Measurements from ENCODE around the gene VAPA. TPM values are rescaled to one million over a fixed set of nuclear protein-coding genes. Genes with fewer than 3 reads are reported as not detected.

VAPA gene
- total RNA-seq, 1 donor from 2014 or later, result 137 TPM

- DNase-seq (ENCODE audit: low read depth in 2 of 2), result no peak
These were observed 27.3 kb downstream of the VAPA start for GRCh38 chr18:9941103-9941502.

DNA sequence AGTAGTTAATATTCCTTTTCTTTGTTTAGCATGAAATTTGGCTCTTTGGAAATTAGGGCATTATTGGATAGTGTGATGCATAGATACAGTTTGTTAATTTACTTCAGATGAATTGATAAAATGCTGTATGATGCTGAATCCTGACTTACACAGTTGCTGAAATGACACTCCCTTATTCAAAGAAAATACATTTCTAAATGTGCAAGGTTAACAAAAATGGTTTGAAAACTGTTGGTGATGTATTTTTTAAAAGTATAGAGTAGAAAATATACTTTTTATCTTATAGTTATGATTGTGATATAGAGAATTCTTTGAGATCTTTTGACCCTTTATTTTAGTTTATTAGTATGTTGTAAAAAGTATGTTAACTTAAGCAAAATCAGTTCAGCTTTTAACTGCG lies 27.8 kb downstream of the VAPA start:
- DNase-seq (ENCODE audit: low read depth in 2 of 2), result no peak

GRCh38 chr18:9943311-9943710 lies 29.5 kb downstream of the VAPA start:
- no peak for DNase-seq (ENCODE audit: low read depth in 2 of 2)

- no peak for DNase-seq (ENCODE audit: low read depth in 2 of 2)
These were observed 31.0 kb downstream of the VAPA start for GRCh38 chr18:9944805-9945204.

DNA sequence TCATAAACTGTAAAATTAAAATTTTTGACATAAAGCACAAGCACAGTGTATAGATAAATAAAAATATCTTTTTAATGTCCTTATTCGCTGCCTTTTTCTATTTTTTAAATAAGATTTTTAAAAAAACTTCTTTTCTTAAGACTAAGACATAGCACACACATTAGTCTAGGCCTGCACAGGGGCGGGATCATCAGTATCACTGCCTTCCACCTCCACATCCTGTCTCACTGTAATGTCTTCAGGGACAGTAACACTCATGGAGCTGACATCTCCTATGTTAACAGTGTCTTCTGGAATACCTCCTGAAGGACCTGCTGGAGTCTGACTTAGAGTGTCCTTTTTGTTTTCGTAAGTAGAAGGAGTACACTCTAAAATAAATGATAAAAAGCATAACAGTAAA lies 33.0 kb downstream of the VAPA start:
- no peak for DNase-seq (ENCODE audit: low read depth in 2 of 2)

- no peak for DNase-seq (ENCODE audit: low read depth in 2 of 2)
These were observed 33.4 kb downstream of the VAPA start for GRCh38 chr18:9947248-9947647.

GRCh38 chr18:9949315-9949714 lies 35.5 kb downstream of the VAPA start:
- no peak for DNase-seq (ENCODE audit: low read depth in 2 of 2)

DNA sequence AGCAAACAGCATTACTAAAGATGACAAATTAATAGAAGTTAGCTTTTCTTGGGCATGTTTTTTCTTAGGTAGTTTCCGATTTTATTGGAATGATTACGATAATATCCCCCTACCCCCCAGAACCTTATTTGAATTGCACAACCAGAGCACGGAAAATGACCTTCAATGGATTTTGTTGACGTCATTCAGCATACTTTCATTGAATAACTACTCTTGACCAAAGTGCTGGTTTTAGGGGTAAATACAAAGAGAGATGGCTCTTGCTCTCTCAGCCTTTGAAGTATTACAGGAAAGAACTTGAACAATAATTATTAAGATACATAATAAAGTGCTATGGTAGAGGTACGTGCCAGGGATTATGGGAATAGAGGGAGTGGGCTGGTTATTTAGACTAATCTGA lies 36.0 kb downstream of the VAPA start:
- DNase-seq (ENCODE audit: low read depth in 2 of 2), result no peak

GRCh38 chr18:9950289-9951016 lies 36.6 kb downstream of the VAPA start:
- no peak for DNase-seq (ENCODE audit: low read depth in 2 of 2)

DNA sequence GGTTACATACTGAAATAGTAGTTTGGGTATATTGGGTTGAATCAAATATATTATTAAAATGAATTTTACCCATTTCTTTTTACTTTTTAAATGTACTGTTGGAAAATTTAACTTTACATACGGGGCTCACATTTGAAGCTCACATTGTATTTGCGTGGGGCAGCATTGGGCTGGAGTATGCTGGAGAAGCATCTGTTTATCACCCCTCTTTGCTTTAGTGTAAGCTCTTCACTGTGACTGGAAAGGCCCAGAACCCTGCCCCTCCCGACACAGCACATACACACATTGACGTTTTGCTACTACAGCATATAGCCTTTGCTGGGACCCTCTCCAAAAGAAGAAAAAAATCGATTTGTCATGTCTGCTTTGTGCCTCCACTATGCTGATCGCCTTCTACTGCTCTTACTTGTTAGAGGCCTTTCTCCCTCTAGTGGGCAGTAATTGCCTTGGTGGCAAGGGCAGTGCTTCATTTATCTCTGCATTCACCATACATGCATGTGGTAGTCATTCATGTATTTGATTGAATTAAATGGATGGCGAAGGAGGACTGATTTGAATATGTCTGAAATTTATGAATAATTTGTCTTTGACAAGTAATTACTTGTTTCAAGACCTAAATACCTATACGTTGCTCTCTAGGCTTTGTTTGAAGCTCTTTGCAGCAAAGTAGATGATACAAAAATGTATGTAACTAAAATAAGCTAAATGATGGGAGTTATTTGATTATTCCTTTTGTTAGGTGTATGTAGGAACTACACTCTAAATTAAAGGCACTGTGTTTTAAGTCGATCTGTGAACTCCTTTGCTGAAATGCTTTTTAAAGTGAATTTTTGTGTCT lies 37.4 kb downstream of the VAPA start:
- DNase-seq (ENCODE audit: low read depth in 2 of 2), result peak; percentile 70 to 83

GRCh38 chr18:9952633-9953416 lies 39.0 kb downstream of the VAPA start:
- DNase-seq (ENCODE audit: low read depth in 2 of 2), result no peak

GRCh38 chr18:9958861-9959399 lies 45.1 kb downstream of the VAPA start:
- DNase-seq (ENCODE audit: low read depth in 2 of 2), result no peak

- DNase-seq (ENCODE audit: low read depth in 2 of 2), result no peak
These were observed 45.7 kb downstream of the VAPA start for GRCh38 chr18:9959564-9959963.

DNA sequence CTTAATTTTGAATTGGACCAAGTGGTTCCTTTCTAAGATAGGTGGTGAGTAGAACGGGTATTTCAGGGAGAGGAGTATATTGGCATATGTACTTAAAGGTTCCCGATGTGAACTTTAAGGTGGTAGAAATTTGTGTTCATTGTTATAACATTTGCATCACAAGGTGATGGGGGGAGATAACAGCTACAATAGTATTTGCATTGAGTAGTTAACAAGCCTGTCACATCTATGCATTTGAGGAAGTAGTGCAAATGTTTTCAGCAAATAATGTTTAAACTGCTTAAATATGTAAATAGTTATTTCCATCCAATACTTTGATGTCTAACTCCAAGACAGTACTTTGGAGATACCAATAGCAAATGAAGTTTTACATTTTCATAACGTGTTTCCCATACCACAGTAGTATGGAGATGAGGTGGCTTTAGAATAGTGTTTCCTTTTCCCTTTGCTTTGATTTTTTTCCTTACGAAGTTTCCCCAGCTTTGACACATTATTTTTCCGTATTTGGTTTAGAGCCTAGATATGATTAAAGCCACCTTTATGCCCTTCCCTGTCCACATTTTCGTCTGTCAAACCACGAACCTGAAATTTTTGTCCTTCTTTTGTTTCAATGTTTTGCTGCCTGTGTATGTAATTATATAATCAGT lies 46.6 kb downstream of the VAPA start:
- no peak for DNase-seq (ENCODE audit: low read depth in 2 of 2)

DNA sequence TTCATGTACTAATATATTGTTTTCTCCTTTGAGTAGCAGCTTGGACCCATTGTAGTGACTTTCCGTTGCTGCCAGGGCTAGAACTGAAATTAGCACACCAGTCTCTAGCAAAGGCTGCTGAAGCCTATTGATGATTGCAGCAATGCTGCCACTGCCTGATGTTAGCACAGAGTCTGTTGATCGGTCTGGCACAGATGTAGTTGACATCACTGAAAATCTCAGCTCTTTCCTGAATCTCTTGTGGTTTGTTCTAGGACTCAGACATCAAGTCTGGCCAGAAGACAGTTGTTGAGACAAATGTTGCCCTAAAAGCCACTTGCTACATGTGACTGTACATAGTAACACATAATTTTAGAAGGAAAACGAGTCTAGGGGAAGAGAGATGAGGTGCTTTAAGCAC lies 47.2 kb downstream of the VAPA start:
- DNase-seq (ENCODE audit: low read depth in 2 of 2), result no peak

DNA sequence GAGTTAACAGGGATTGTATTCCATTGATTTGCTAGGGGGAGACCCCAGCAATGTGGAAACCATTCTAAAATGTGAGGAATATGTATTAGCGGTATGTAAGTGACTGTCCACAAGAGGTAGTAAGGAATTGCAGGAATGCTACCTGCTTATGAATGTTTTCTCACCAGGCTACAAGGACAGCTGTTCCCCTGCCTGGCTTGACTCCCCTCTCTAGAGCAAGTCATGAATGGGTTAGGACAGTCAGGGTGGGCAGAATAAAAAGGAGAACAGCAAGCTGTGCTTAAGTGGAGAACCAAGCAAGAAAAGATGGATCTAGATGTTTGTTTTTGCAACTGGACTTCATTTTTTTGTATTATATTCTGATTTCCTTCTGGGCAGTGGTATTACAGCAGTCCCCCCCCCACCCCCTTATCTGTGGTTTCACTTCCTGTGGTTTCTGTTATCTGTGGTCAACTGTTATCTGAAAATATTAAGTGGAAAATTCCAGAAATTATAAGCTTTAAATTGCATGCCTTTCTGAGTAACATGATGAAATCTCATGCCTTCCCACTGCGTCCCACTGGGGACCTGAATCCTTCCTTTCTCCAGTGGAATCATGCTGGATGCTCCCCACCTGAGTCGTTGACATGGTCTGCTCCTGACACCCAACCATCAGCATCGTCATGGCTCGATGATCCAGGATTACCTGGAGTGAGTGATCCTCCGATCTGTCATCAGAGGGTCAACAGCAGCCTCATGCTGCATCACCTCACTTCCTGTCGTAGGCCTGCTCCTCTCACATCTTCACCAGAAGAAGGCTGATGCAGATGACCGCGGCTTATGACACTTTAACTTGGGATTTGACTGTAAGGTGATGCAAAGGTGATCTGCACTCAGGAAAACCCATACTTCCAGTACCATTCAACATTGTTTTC lies 52.2 kb downstream of the VAPA start:
- DNase-seq (ENCODE audit: low read depth in 2 of 2), result no peak

- peak in 1 of 2 donors; percentile 26 for DNase-seq (ENCODE audit: low read depth in 2 of 2)
These were observed 54.4 kb downstream of the VAPA start for GRCh38 chr18:9968081-9968848.

DNA sequence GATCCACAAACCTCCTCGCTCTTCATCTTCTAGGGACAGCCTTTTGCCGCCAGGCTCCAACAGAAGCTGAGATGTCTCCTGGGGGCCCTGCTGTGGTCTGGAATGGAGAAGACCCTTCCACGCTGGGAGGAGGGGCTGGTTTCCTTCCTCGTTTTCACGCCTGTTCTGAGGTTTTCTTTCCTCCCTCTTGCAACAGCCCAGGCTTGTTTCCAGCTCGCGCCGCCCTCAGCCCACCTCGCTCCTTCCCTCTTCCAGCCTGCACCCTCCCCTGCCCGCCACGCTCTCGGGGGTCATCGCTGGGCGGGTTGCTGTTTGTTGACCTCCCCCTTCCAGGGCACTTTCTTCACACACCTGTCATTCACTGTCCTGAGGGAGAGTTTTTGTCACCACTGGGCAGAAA lies 55.4 kb downstream of the VAPA start:
- no peak for DNase-seq (ENCODE audit: low read depth in 2 of 2)

GRCh38 chr18:9971313-9971920 lies 57.6 kb downstream of the VAPA start:
- DNase-seq (ENCODE audit: low read depth in 2 of 2), result peak; percentile 79 to 81

Data from dermis microvascular lymphatic vessel endothelial cell (primary cell).